MCF 10A (cell line): ENCODE data around the gene ANKRD28. TPM values are rescaled to one million over a fixed set of nuclear protein-coding genes. Genes with fewer than 3 reads are reported as not detected.

Source experiments
- BruUV-seq: library from RNA; stranded (reverse); fragments of 400-500 nt; replicated peaks from 2 replicates; lab custom pipeline; 2021; lab: Mats Ljungman, UMichigan
- CTCF ChIA-PET: fragments of 300-600 bp; sonication (Branson Sonifier 250); formaldehyde crosslinking; extraction: SDS; loops from one replicate; lab custom pipeline; 2021; ENCODE audit warnings: antibody characterized with exemption, inconsistent platforms; lab: Yijun Ruan, JAX
- POLR2A ChIA-PET: fragments of 300-600, 350-650 bp; sonication (Branson Sonifier 250); formaldehyde crosslinking; extraction: SDS; loops from one replicate; lab custom pipeline; 2020; ENCODE audit warnings: antibody characterized with exemption, inconsistent platforms; lab: Yijun Ruan, JAX
- DNase-seq: peaks from one replicate; pipeline ENCODE4 v3.0.0-alpha.2; 2018; ENCODE audit not compliant: unreplicated experiment
- H3K27ac Mint-ChIP-seq: one replicate; pipeline ENCODE4 v1.8.0; 2022; ENCODE audit warnings: mild to moderate bottlenecking, low read depth, mixed read lengths; ENCODE audit not compliant: unreplicated experiment
- H3K27me3 Mint-ChIP-seq: one replicate; pipeline ENCODE4 v1.8.0; 2022; ENCODE audit warnings: mixed read lengths; ENCODE audit not compliant: insufficient read depth, unreplicated experiment
- H3K36me3 Mint-ChIP-seq: one replicate; pipeline ENCODE4 v1.8.0; 2022; ENCODE audit warnings: mild to moderate bottlenecking, moderate library complexity, mixed read lengths; ENCODE audit not compliant: insufficient read depth, unreplicated experiment
- H3K4me1 Mint-ChIP-seq: one replicate; pipeline ENCODE4 v1.8.0; 2022; ENCODE audit warnings: mixed read lengths; ENCODE audit not compliant: insufficient read depth, unreplicated experiment
- H3K4me3 Mint-ChIP-seq: one replicate; pipeline ENCODE4 v1.8.0; 2022; ENCODE audit warnings: mild to moderate bottlenecking, moderate library complexity, mixed read lengths; ENCODE audit not compliant: unreplicated experiment
- H3K9me3 Mint-ChIP-seq: one replicate; pipeline ENCODE4 v1.8.0; 2022; ENCODE audit warnings: mixed read lengths; ENCODE audit not compliant: unreplicated experiment
- intact Hi-C: fragments of 100-400 bp; cut with micrococcal nuclease; formaldehyde crosslinking; loops from 2 replicates; pipeline ENCODE4 v1.14.1; 2022
- total RNA-seq: library from RNA; stranded (reverse); gene quantifications from 2 replicates; pipeline ENCODE4 v1.2.3, GENCODE V29; 2022
- TF ChIP-seq, protein P1 (sequence below): fragments of 200-600 bp; IDR thresholded peaks from one replicate; pipeline ENCODE4 v1.8.0; 2022; ENCODE audit warnings: antibody characterized with exemption, mild to moderate bottlenecking; ENCODE audit not compliant: unreplicated experiment

Gene ANKRD28
- total RNA-seq, 1 experiment from 2014 or later = 79.0 TPM

DNA sequence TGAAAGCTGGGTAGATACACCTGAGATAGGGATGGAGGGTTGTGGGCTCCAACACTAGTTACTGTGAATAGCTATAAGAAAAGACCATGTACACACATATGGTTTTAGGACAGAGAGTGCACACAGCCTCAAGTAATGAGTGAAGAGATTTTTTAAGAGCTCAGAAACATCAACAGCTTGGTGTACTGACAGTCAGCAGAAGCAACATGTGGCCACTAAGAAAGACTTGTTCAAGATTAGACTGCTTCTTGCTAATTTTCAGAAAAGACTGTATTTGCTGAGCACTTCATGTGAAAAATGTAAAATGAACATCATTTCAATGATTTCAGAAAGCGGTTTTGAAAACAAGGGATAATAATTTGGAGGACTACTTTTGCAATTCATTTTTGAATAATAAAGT is 10.3 kb downstream of the ANKRD28 start:
- H3K4me1 Mint-ChIP-seq = peaks cover 59% of the 10 kb centered on the region
- TF ChIP-seq, protein P1, sequence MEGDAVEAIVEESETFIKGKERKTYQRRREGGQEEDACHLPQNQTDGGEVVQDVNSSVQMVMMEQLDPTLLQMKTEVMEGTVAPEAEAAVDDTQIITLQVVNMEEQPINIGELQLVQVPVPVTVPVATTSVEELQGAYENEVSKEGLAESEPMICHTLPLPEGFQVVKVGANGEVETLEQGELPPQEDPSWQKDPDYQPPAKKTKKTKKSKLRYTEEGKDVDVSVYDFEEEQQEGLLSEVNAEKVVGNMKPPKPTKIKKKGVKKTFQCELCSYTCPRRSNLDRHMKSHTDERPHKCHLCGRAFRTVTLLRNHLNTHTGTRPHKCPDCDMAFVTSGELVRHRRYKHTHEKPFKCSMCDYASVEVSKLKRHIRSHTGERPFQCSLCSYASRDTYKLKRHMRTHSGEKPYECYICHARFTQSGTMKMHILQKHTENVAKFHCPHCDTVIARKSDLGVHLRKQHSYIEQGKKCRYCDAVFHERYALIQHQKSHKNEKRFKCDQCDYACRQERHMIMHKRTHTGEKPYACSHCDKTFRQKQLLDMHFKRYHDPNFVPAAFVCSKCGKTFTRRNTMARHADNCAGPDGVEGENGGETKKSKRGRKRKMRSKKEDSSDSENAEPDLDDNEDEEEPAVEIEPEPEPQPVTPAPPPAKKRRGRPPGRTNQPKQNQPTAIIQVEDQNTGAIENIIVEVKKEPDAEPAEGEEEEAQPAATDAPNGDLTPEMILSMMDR = no peak
- CTCF ChIA-PET = interaction anchor here (0.6 to 1.7 kb wide), 4 partner anchors 12 to 164 kb away, joined by 3 to 4 read pairs (median 4); no protein-coding TSS in a partner anchor

DNA sequence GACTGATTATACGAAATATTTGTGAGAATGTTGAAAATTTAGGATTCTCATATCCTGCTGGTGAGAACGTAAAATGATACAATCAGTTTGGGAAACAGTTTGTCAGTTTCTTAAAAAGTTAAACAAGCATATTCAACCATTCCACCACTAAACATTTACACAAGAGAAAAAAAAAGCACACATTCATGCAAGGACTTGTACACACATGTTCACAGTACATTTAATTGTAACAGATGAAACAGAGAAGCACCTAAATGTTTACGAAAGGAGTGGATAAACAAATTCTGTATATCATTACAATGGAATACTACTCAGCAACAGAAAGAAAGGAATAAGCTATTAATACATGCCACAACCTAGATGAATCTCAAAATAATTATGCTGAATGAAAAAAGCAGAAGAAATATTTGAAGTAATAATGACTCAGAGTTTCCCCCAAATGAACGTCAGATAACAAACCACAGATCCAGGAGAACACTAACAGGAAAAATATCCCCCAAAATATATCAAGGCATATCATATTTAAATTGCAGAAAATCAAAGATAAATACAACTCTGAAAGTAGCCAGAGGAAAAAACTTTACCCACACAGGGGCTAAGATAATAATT is 14.3 kb downstream of the ANKRD28 start:
- H3K27me3 Mint-ChIP-seq = no peaks in the 10 kb centered on the region
- DNase-seq = no peak
- TSS peak; percentile 30 for BruUV-seq
- peaks cover 62% of the 10 kb centered on the region for H3K4me1 Mint-ChIP-seq
- peaks cover 45% of the 10 kb centered on the region for H3K36me3 Mint-ChIP-seq
- peak overlapping the region; percentile 94 for H3K27ac Mint-ChIP-seq
- TF ChIP-seq, protein P1 = no peak
- CTCF ChIA-PET = interaction anchor here (0.6 kb wide), 1 partner anchor 14 kb away, joined by 4 read pairs; the partner anchor contains the start of gene ANKRD28
- peak overlapping the region; percentile 60 for H3K4me3 Mint-ChIP-seq
- intact Hi-C loops = loop anchor here (1.0 kb wide), 1 partner anchor 14 kb away; the partner anchor contains the start of gene ANKRD28
- H3K9me3 Mint-ChIP-seq = no peaks in the 10 kb centered on the region
- POLR2A ChIA-PET = interaction anchor here (0.7 to 14.0 kb wide), 7 partner anchors 14 to 482 kb away, joined by 3 to 293 read pairs (median 9); partner anchors contain the start of genes ANKRD28, DPH3 and OXNAD1

More for the DNA sequence above, 10.3 kb downstream of the ANKRD28 start:
- H3K4me3 Mint-ChIP-seq = no peak overlapping the region
- intact Hi-C loops = no loop called here
- DNase-seq = no peak
- H3K36me3 Mint-ChIP-seq = peaks cover 73% of the 10 kb centered on the region
- POLR2A ChIA-PET = interaction anchor here (0.6 to 14.0 kb wide), 3 partner anchors 10 to 545 kb away, joined by 4 to 293 read pairs (median 5); partner anchors contain the start of gene ANKRD28
- peaks cover 23% of the 10 kb centered on the region for H3K9me3 Mint-ChIP-seq
- no TSS peak for BruUV-seq
- H3K27me3 Mint-ChIP-seq = no peaks in the 10 kb centered on the region
- H3K27ac Mint-ChIP-seq = peak overlapping the region; percentile 27

DNA sequence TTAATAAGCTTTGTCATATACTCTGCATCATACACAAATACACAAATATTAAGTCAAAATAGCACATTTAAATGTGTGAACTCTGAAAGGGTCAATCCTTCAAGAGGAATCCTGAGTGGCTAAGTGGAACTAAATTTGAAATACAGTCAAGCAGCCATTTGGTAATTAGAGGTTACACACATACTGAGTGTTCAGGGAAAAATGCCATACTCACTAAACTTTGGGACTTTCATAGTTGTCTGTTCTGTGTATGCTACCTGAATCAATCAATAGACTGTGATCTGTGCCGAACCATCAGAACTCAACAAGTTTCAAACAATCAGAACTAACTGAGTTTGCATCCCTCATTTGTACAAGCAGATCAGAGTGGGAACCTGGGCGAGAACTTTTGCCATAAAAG is 15.3 kb downstream of the ANKRD28 start:
- peak overlapping the region; percentile 94 for H3K27ac Mint-ChIP-seq
- TSS peak; percentile 87 for BruUV-seq
- CTCF ChIA-PET = interaction anchor here (2.0 kb wide), 1 partner anchor 14 kb away, joined by 6 read pairs; no protein-coding TSS in a partner anchor

More for the DNA sequence above, 15.3 kb downstream of the ANKRD28 start:
- H3K4me1 Mint-ChIP-seq = peaks cover 66% of the 10 kb centered on the region
- intact Hi-C loops = no loop called here
- DNase-seq = peak; percentile 25
- peaks cover 49% of the 10 kb centered on the region for H3K36me3 Mint-ChIP-seq
- POLR2A ChIA-PET = interaction anchor here (1.2 to 14.0 kb wide), 7 partner anchors 14 to 483 kb away, joined by 3 to 293 read pairs (median 9); partner anchors contain the start of genes ANKRD28, DPH3 and OXNAD1
- peak overlapping the region; percentile 60 for H3K4me3 Mint-ChIP-seq
- no peaks in the 10 kb centered on the region for H3K27me3 Mint-ChIP-seq
- TF ChIP-seq, protein P1 = no peak
- H3K9me3 Mint-ChIP-seq = no peaks in the 10 kb centered on the region
